HEK293T (cell line): Measurements from ENCODE around the gene UBE2QL1.

Experiments
- ARNT ChIP-seq: fragments of 450-650 bp; IDR thresholded peaks from 2 replicates; pipeline ENCODE4 v1.6.1; 2017; ENCODE audit warnings: mild to moderate bottlenecking
- HDGF ChIP-seq: fragments of 450-650 bp; IDR thresholded peaks from 2 replicates; pipeline ENCODE4 v1.6.1; 2017; ENCODE audit warnings: antibody characterized with exemption, borderline replicate concordance
- TF ChIP-seq, protein P1 (sequence below): fragments of 450-650 bp; IDR thresholded peaks from 2 replicates; pipeline ENCODE4 v1.6.1; 2016

DNA sequence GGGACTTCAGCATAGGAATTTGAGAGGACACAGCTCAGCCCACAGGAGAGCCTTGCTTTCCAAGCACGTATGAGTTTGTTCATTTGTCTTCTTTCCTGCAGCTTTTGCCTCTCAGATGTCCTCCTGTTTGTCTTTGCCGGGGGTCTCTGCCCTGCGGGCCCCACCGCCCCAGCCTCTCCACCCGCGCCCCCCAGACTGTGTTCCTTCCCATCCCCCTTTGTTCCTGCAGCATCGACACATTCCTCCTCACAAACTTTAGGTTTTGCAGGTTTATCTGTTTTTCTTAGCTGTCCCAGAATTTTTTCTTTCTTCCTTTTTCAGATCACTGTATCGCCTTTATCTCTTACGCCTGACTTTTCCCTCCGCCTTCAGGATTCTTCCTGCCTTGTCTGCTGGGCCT is 18.9 kb downstream of the UBE2QL1 start:
- TF ChIP-seq HDGF (no peak), ARNT (no peak)
- TF ChIP-seq, protein P1, sequence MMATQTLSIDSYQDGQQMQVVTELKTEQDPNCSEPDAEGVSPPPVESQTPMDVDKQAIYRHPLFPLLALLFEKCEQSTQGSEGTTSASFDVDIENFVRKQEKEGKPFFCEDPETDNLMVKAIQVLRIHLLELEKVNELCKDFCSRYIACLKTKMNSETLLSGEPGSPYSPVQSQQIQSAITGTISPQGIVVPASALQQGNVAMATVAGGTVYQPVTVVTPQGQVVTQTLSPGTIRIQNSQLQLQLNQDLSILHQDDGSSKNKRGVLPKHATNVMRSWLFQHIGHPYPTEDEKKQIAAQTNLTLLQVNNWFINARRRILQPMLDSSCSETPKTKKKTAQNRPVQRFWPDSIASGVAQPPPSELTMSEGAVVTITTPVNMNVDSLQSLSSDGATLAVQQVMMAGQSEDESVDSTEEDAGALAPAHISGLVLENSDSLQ, result no peak
